HepG2 (cell line): ENCODE measurements around the gene SIK3. TPM values are rescaled to one million over a fixed set of nuclear protein-coding genes. Genes with fewer than 3 reads are reported as not detected.
A peak's percentile ranks its signal among the peaks of the same experiment; 100 is the strongest.

Experiments
- DPF2 ChIP-seq: sonication (generic); formaldehyde crosslinking; IDR thresholded peaks from 2 replicates; pipeline ENCODE4 v1.4.0; 2020; ENCODE audit warnings: mild to moderate bottlenecking, low read depth, missing genetic modification reagents, borderline replicate concordance
- GABPB1 ChIP-seq: IDR thresholded peaks from 2 replicates; pipeline ENCODE4 v1.6.1; 2016; ENCODE audit warnings: mild to moderate bottlenecking, missing genetic modification reagents, moderate library complexity, missing compliant biosample characterization
- HOXA7 ChIP-seq: sonication (generic); formaldehyde crosslinking; IDR thresholded peaks from 2 replicates; pipeline ENCODE4 v1.8.1; 2022; ENCODE audit warnings: mild to moderate bottlenecking, missing genetic modification reagents, moderate library complexity
- NCOA5 ChIP-seq: sonication (generic); formaldehyde crosslinking; IDR thresholded peaks from 2 replicates; pipeline ENCODE4 v1.4.0; 2020; ENCODE audit warnings: missing genetic modification reagents
- NFE2 ChIP-seq: sonication (generic); formaldehyde crosslinking; IDR thresholded peaks from 2 replicates; pipeline ENCODE4 v1.4.0; 2020; ENCODE audit warnings: missing genetic modification reagents
- PAWR ChIP-seq: sonication (generic); formaldehyde crosslinking; IDR thresholded peaks from 2 replicates; pipeline ENCODE4 v1.4.0; 2020; ENCODE audit warnings: missing genetic modification reagents, mild to moderate bottlenecking, borderline replicate concordance
- RBAK ChIP-seq: sonication (generic); formaldehyde crosslinking; IDR thresholded peaks from 2 replicates; pipeline ENCODE4 v1.5.1; 2020; ENCODE audit warnings: mild to moderate bottlenecking, missing genetic modification reagents
- RBM39 ChIP-seq: fragments of 200-400 bp; formaldehyde crosslinking; IDR thresholded peaks from one replicate; pipeline ENCODE4 v1.6.1; 2018; ENCODE audit warnings: antibody characterized with exemption, mild to moderate bottlenecking, low read depth, low read length; ENCODE audit not compliant: poor library complexity, severe bottlenecking
- RNF2 ChIP-seq: fragments of 450-650 bp; conservative IDR thresholded peaks from 2 replicates; pipeline ENCODE4 v1.6.1; 2016; ENCODE audit warnings: low read depth
- YY1 ChIP-seq: IDR thresholded peaks from 2 replicates; pipeline ENCODE4 v1.6.1; 2011; ENCODE audit warnings: low read length, low read depth, moderate library complexity, mild to moderate bottlenecking; ENCODE audit not compliant: insufficient read depth, insufficient replicate concordance
- ZNF138 ChIP-seq: sonication (generic); formaldehyde crosslinking; IDR thresholded peaks from 2 replicates; pipeline ENCODE4 v1.5.0; 2020; ENCODE audit warnings: mild to moderate bottlenecking, low read depth, missing genetic modification reagents
- ZNF350 ChIP-seq: sonication (generic); formaldehyde crosslinking; IDR thresholded peaks from 2 replicates; pipeline ENCODE4 v1.4.0; 2020; ENCODE audit warnings: mild to moderate bottlenecking, low read depth, missing genetic modification reagents, borderline replicate concordance
- ZNF724P ChIP-seq: sonication (generic); formaldehyde crosslinking; IDR thresholded peaks from 2 replicates; pipeline ENCODE4 v1.8.0; 2022; ENCODE audit warnings: missing genetic modification reagents, borderline replicate concordance
- ZNF747 ChIP-seq: sonication (generic); formaldehyde crosslinking; IDR thresholded peaks from 2 replicates; pipeline ENCODE4 v1.8.1; 2023; ENCODE audit warnings: missing genetic modification reagents, mild to moderate bottlenecking, borderline replicate concordance
- polyA plus RNA-seq, 8 experiments: library from polyadenylated mRNA; depleted of rRNA in 3 of 8; stranded (reverse) in 7 of 8; unstranded in 1 of 8; fragments of >200 nt; fragmentation: Illumina TruSeq in 4 of 8; extraction: Trizol in 4 of 8; gene quantifications; 2 replicates each; pipeline versions ENCODE4 v1.2.1 to v1.2.3, GENCODE V29; 2011 to 2016; ENCODE audit warnings: low read depth in 4 of 8, missing spikeins in 1 of 8, mixed read lengths in 1 of 8; ENCODE audit not compliant: insufficient read depth in 1 of 8
- total RNA-seq, 5 experiments: library from RNA; depleted of rRNA; stranded (reverse); fragments of >200 nt; fragmentation: Illumina TruSeq; extraction: Trizol; gene quantifications; 2 replicates each; pipeline ENCODE4 v1.2.3, GENCODE V29; 2016; ENCODE audit warnings: low read depth in 1 of 5
- TF ChIP-seq, protein P1 (sequence below): sonication (generic); formaldehyde crosslinking; IDR thresholded peaks from 2 replicates; pipeline ENCODE4 v1.4.0; 2020; ENCODE audit warnings: missing genetic modification reagents
- TF ChIP-seq, protein P2 (sequence below): sonication (generic); formaldehyde crosslinking; IDR thresholded peaks from 2 replicates; pipeline ENCODE4 v1.5.1; 2020; ENCODE audit warnings: mild to moderate bottlenecking, moderate library complexity, missing genetic modification reagents
- TF ChIP-seq, protein P3 (sequence below): IDR thresholded peaks from 2 replicates; pipeline ENCODE4 v1.6.1; 2016
- TF ChIP-seq, protein P4 (sequence below): sonication (generic); formaldehyde crosslinking; IDR thresholded peaks from 2 replicates; pipeline ENCODE4 v1.4.0; 2020; ENCODE audit warnings: mild to moderate bottlenecking, missing genetic modification reagents, borderline replicate concordance
- TF ChIP-seq, protein P5 (sequence below): fragments of 450-650 bp; IDR thresholded peaks from 2 replicates; pipeline ENCODE4 v1.6.1; 2016

SIK3 gene
- total and polyA plus RNA-seq, 2 of the 13 experiments (the other 11 are each of a cell fraction or from before 2014, with no cell fraction given): 5.7 to 9.8 TPM

DNA sequence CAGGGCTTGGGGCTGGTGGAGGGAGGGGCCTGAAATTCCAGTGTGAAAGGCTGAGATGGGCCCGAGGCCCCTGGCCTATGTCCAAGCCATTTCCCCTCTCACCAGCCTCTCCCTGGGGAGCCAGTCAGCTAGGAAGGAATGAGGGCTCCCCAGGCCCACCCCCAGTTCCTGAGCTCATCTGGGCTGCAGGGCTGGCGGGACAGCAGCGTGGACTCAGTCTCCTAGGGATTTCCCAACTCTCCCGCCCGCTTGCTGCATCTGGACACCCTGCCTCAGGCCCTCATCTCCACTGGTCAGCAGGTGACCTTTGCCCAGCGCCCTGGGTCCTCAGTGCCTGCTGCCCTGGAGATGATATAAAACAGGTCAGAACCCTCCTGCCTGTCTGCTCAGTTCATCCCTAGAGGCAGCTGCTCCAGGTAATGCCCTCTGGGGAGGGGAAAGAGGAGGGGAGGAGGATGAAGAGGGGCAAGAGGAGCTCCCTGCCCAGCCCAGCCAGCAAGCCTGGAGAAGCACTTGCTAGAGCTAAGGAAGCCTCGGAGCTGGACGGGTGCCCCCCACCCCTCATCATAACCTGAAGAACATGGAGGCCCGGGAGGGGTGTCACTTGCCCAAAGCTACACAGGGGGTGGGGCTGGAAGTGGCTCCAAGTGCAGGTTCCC, 268.6 kb downstream of the SIK3 start, which contains the start of gene APOC3 (continued):
- TF ChIP-seq, protein P1, sequence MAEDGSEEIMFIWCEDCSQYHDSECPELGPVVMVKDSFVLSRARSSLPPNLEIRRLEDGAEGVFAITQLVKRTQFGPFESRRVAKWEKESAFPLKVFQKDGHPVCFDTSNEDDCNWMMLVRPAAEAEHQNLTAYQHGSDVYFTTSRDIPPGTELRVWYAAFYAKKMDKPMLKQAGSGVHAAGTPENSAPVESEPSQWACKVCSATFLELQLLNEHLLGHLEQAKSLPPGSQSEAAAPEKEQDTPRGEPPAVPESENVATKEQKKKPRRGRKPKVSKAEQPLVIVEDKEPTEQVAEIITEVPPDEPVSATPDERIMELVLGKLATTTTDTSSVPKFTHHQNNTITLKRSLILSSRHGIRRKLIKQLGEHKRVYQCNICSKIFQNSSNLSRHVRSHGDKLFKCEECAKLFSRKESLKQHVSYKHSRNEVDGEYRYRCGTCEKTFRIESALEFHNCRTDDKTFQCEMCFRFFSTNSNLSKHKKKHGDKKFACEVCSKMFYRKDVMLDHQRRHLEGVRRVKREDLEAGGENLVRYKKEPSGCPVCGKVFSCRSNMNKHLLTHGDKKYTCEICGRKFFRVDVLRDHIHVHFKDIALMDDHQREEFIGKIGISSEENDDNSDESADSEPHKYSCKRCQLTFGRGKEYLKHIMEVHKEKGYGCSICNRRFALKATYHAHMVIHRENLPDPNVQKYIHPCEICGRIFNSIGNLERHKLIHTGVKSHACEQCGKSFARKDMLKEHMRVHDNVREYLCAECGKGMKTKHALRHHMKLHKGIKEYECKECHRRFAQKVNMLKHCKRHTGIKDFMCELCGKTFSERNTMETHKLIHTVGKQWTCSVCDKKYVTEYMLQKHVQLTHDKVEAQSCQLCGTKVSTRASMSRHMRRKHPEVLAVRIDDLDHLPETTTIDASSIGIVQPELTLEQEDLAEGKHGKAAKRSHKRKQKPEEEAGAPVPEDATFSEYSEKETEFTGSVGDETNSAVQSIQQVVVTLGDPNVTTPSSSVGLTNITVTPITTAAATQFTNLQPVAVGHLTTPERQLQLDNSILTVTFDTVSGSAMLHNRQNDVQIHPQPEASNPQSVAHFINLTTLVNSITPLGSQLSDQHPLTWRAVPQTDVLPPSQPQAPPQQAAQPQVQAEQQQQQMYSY (CRISPR knock-in tag): 0 out of 2 replicates have a peak, but pooled peaks have one; percentile 14
- TF ChIP-seq, protein P2, sequence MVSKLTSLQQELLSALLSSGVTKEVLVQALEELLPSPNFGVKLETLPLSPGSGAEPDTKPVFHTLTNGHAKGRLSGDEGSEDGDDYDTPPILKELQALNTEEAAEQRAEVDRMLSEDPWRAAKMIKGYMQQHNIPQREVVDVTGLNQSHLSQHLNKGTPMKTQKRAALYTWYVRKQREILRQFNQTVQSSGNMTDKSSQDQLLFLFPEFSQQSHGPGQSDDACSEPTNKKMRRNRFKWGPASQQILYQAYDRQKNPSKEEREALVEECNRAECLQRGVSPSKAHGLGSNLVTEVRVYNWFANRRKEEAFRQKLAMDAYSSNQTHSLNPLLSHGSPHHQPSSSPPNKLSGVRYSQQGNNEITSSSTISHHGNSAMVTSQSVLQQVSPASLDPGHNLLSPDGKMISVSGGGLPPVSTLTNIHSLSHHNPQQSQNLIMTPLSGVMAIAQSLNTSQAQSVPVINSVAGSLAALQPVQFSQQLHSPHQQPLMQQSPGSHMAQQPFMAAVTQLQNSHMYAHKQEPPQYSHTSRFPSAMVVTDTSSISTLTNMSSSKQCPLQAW (CRISPR knock-in tag): peak; percentile 36; the same call in 1 of the 2 replicates
- no peak for TF ChIP-seq HOXA7
- peak; percentile 11 for TF ChIP-seq RBM39
- peak; percentile 40; the same call in 1 of the 2 replicates for TF ChIP-seq ZNF724P (CRISPR knock-in tag)
- no peak for TF ChIP-seq ZNF747 (CRISPR knock-in tag)
- TF ChIP-seq PAWR (CRISPR knock-in tag): no peak
- TF ChIP-seq, protein P3, sequence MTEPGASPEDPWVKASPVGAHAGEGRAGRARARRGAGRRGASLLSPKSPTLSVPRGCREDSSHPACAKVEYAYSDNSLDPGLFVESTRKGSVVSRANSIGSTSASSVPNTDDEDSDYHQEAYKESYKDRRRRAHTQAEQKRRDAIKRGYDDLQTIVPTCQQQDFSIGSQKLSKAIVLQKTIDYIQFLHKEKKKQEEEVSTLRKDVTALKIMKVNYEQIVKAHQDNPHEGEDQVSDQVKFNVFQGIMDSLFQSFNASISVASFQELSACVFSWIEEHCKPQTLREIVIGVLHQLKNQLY: peak; percentile 73; the same call in 1 of the 2 replicates
- no peak for TF ChIP-seq ZNF138 (CRISPR knock-in tag)
- TF ChIP-seq RNF2: no peak
- TF ChIP-seq RBAK (CRISPR knock-in tag): 0 out of 2 replicates have a peak, but pooled peaks have one; percentile 48
- TF ChIP-seq, protein P4, sequence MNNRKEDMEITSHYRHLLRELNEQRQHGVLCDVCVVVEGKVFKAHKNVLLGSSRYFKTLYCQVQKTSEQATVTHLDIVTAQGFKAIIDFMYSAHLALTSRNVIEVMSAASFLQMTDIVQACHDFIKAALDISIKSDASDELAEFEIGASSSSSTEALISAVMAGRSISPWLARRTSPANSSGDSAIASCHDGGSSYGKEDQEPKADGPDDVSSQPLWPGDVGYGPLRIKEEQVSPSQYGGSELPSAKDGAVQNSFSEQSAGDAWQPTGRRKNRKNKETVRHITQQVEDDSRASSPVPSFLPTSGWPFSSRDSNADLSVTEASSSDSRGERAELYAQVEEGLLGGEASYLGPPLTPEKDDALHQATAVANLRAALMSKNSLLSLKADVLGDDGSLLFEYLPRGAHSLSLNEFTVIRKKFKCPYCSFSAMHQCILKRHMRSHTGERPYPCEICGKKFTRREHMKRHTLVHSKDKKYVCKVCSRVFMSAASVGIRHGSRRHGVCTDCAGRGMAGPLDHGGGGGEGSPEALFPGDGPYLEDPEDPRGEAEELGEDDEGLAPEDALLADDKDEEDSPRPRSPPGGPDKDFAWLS (CRISPR knock-in tag): no peak
- peak; percentile 10 for TF ChIP-seq YY1
- TF ChIP-seq ZNF350 (CRISPR knock-in tag): peak; percentile 48
- peak; percentile 40 for TF ChIP-seq GABPB1 (CRISPR knock-in tag)
- no peak for TF ChIP-seq NCOA5 (CRISPR knock-in tag)
- no peak for TF ChIP-seq NFE2 (CRISPR knock-in tag)
- TF ChIP-seq, protein P5, sequence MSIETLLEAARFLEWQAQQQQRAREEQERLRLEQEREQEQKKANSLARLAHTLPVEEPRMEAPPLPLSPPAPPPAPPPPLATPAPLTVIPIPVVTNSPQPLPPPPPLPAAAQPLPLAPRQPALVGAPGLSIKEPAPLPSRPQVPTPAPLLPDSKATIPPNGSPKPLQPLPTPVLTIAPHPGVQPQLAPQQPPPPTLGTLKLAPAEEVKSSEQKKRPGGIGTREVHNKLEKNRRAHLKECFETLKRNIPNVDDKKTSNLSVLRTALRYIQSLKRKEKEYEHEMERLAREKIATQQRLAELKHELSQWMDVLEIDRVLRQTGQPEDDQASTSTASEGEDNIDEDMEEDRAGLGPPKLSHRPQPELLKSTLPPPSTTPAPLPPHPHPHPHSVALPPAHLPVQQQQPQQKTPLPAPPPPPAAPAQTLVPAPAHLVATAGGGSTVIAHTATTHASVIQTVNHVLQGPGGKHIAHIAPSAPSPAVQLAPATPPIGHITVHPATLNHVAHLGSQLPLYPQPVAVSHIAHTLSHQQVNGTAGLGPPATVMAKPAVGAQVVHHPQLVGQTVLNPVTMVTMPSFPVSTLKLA: no peak
- TF ChIP-seq DPF2 (CRISPR knock-in tag): peak; percentile 59
